ENCODE measurements around the gene AQP5.

- TF ChIP-seq REST (IDR thresholded peaks at IDR 0.05; ENCODE audit: low read depth) (no peak), RAD21 (IDR thresholded peaks at IDR 0.05; ENCODE audit: low read depth) (no peak), CEBPB (IDR thresholded peaks at IDR 0.05) (no peak), TAF1 (IDR thresholded peaks at IDR 0.05; ENCODE audit: low read depth) (no peak), MAX (IDR thresholded peaks at IDR 0.05) (no peak), CREB1 (IDR thresholded peaks at IDR 0.05; ENCODE audit: low read depth) (no peak), FOXM1 (IDR thresholded peaks at IDR 0.05; ENCODE audit: borderline replicate concordance, low read depth) (no peak), EP300 (IDR thresholded peaks at IDR 0.05; ENCODE audit: borderline replicate concordance) (no peak), USF1 (IDR thresholded peaks at IDR 0.05) (no peak), YY1 (IDR thresholded peaks at IDR 0.05; ENCODE audit: low read depth) (no peak), ZBTB7A (IDR thresholded peaks at IDR 0.05; ENCODE audit: low read depth) (no peak)
Observed at GRCh38 chr12:49951411-49952240, 10.0 kb upstream of the AQP5 start.

Measured in Ishikawa (cell line).